Measurements from ENCODE around the gene ZNF521.

DNA sequence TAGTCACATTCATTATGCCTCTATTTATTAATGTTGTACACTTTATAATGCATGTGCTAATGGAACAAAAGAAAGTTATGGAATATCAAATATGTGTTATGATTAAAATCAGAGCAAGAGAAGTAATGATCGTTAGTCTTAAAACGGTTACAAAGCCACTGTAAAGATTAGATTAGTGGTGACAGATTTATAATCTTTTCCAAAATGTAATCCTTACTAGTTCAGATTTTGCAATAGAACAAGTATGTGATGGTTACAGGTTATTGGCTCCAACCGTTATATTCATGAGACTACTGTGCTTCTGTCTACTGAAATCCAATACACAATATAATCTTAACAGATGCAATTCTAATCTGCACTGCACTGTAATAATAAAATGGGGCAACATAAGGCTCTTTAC is 180.6 kb downstream of the ZNF521 start:
- TF ChIP-seq, protein P1, sequence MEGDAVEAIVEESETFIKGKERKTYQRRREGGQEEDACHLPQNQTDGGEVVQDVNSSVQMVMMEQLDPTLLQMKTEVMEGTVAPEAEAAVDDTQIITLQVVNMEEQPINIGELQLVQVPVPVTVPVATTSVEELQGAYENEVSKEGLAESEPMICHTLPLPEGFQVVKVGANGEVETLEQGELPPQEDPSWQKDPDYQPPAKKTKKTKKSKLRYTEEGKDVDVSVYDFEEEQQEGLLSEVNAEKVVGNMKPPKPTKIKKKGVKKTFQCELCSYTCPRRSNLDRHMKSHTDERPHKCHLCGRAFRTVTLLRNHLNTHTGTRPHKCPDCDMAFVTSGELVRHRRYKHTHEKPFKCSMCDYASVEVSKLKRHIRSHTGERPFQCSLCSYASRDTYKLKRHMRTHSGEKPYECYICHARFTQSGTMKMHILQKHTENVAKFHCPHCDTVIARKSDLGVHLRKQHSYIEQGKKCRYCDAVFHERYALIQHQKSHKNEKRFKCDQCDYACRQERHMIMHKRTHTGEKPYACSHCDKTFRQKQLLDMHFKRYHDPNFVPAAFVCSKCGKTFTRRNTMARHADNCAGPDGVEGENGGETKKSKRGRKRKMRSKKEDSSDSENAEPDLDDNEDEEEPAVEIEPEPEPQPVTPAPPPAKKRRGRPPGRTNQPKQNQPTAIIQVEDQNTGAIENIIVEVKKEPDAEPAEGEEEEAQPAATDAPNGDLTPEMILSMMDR (IDR thresholded peaks at IDR 0.05) = no peak
- TF ChIP-seq POLR2A (IDR thresholded peaks at IDR 0.05) = no peak
- TF ChIP-seq EP300 (IDR thresholded peaks at IDR 0.05) = no peak
